ENCODE data around the gene GNG13. TPM values are rescaled to one million over a fixed set of nuclear protein-coding genes. Genes with fewer than 3 reads are reported as not detected.
A peak's percentile ranks its signal among the peaks of the same experiment; 100 is the strongest.

Gene GNG13
- total RNA-seq, 1 donor from 2014 or later: 0.52 TPM

GRCh38 chr16:794091-794822 is 6.3 kb downstream of the GNG13 start:
- DNase-seq (ENCODE audit: low spot score): no peak

DNA sequence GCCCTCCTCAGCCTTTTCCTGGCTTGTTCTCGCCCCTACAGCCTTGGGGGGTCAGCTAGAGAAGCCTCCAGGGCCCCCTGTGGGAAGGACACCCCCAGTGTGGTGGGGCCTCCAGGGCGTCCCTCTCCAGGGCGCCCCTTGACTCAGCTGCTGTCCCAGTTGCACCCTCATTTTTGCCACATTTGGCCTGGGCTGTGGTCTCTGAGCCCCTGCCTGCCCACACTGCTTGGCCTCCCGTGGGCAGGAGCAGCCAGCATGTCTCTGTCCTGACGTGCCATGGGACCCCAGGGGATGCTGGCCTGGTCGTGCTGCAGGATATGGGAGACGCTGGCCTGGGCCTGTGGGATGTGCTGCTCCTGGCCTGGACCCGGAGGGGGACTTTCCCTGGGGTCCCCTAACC is 7.1 kb downstream of the GNG13 start:
- no peak for DNase-seq (ENCODE audit: low spot score)

GRCh38 chr16:792221-792995 is 8.1 kb downstream of the GNG13 start:
- no peak for DNase-seq (ENCODE audit: low spot score)

- DNase-seq (ENCODE audit: low spot score): no peak
Observed at GRCh38 chr16:791131-791530, 9.4 kb downstream of the GNG13 start.

- DNase-seq (ENCODE audit: low spot score): no peak
Observed at GRCh38 chr16:790086-790485, 10.4 kb downstream of the GNG13 start.

DNA sequence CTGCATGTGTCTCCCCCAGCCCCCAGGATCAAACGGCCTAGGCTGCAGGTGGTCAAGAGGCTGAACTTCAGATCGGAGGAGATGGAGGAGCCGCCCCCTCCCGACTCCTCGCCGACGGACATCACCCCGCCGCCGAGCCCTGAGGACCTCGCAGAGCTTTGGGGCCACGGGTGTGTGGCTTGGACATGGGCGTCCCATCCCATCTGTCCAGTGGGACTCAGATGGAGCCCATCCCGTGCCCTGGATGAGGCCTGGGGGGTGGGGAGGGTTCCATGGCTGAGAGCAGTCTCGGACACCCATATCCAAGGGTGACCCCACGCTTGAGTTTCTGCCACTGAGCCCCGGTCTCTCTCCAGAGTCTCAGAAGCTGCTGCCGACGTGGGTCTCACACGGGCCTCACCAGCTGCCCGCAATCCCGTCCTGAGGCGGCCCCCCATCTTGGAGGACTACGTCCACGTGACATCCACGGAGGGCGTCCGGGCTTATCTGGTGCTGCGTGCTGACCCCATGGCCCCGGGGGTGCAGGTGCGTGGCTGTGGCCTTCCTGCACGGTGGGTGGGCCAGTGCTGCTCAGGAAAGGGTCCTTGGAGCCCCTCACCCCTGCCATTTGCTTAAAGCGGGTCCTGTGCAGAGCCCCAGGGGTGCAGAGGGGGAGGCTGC is 11.2 kb downstream of the GNG13 start:
- no peak for DNase-seq (ENCODE audit: low spot score)

- DNase-seq (ENCODE audit: low spot score): peak; percentile 92
Observed at GRCh38 chr16:788399-789126, 12.0 kb downstream of the GNG13 start, which contains the start of gene CHTF18. Gene CHTF18 (plus strand): TSS chr16:788620. CDS start chr16:788685, 65 bp downstream.

GRCh38 chr16:787978-788398 is 12.5 kb downstream of the GNG13 start, which contains the start of gene RPUSD1:
Gene RPUSD1 (minus strand): TSS chr16:788381. CDS start chr16:787737, 644 bp downstream.
- no peak for DNase-seq (ENCODE audit: low spot score)

GRCh38 chr16:787321-787966 is 13.1 kb downstream of the GNG13 start:
- no peak for DNase-seq (ENCODE audit: low spot score)

DNA sequence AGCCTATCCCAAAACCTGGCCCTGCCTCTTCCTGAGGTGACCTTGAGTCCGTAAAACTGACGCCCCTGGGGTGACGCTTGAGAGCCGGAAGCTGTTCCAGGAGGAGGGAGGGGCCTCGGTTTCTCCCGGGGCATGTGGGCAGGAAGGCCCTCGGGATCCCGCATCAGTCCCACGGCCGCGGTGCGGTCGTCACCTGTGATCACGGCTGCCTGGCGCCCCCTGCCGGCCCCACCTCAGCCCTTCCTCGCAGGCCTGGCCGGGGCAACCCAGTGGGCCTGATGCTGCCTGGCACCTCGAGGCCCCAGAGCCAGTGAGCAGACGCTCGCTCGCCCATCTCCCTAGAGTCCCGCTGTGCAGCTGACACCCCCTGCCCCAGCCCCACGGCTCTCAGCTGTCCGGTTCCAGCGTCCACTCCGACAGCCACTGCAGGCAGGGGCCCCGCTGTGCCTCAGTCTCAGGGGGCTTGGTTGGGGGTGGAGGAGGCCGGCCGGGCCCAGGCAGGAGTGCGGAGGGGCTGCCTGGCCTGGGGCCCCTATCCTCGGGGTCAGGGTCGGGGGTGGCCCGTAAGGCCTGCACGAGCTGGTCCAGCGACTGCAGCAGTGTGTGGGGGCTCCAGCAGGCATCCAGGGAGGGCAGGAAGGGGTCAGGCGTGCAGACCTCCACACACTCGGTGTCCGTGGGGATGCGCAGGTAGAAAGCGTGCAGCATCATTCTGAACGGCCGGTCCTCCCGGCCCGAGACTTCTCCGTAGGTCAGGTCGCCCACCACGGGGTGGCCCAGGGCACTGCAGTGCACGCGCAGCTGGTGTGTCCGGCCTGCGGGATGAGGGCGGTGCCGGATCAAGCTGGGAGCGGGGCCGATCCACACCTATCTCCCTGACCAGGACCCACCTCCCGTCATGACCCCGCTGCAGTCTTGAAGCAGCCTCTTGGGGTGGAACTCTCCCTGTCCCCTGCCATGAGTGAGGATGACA is 14.7 kb downstream of the GNG13 start:
- DNase-seq (ENCODE audit: low spot score): peak; percentile 61

DNA sequence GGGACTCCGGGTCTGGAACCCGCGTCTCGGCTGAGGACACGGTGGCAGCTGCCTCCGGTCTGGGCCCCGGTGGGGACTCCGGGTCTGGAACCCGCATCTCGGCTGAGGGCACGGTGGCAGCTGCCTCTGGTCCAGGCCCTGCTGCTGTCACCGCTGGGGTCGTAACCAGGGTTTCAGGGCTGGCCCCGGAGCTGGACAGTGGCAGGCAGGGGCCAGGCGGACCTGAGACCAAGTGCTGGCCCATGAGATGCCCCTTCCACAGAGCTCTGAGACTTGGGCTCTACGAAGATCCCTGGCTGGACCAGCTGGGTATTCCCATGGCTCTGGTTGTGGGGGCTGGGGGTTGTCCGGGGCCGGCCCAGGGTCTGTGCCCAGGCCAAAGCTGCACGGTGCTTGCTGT is 16.1 kb downstream of the GNG13 start:
- no peak for DNase-seq (ENCODE audit: low spot score)

DNA sequence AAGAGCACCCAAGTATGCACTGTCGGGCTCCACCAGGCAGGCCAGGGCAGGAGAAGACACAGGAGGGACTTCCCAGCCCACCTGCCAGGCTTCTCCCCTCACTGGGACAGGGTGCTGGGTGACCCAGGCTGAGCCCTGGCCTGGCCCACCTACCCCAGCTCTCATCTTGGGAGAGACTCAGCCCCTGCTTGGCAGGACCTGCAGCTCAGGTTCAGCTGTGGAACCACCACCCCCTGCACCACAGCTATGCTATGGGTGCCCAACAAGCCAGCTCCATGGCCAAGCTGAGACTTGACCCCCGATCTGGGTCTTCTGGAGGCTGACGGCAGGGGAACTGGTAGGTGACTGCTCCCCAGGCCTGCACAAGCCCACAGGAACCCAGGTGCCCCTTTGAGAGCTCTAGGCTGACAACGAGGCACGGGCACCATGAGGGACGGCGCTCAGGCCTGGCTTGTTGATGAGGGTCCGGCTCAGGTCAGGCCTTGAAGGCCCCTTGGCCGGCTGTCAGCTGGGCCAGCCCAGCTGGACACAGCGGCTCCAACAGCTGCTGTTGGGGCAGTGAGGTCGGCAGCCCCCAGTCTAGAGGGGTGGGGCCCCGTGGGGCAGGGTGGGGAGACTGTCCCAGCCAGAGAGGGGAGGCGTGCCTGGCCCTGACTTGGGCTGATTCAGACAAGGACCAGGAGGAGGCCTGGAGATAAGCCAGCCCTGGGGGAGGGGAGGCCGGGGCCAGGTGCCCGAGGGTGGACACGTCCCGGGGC is 17.0 kb downstream of the GNG13 start:
- no peak for DNase-seq (ENCODE audit: low spot score)

DNA sequence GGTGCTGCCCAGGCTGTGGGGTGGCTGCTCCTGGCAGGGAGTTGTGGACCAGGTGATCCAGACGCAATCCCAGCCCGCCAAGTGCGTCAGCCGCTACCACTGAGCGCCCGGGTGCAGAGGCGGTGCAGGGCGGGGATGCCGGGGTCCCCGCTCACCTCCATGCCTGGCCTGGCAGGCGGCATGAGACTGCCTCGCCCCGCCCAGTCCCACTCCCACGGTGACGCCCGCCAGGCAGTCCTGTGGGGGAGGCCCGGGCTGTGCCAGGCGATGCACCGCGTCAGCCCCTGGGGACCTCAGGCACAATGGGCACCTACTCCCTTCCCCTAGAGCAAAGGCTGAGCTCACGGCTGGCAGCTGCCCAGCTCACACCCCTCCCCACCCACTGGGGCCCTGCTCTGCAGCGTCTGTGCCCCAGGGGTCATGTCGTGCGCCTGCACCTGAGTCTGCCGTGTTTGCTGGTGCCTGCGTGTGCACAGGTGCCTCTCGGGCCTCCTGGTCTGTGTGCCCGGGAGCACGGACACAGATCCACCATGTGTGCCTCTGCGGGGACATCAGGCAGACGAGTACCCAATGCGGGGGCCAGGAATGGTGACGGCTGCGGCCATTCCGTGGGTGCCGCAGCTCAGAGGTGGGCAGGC is 17.6 kb downstream of the GNG13 start:
- no peak for DNase-seq (ENCODE audit: low spot score)

DNA sequence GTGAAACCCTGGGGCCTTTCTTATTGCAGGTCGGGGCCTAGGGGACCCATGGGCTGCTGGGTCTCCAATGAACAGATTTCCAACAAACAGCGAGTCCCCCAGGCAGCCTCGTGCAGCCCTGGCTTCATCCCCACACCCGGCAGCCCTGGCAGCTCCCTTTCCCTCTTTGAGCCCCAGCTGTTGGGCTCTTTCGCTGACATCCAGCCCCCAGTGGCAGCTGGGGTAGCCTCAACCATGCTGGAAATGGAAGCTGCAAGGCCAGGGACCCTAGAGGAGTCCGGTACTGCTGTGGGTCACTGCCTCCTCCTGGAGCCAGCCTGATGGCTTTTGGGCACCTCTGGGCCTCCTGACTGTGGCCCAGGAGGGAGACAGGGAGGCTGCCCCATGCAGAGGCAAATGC is 18.3 kb downstream of the GNG13 start:
- no peak for DNase-seq (ENCODE audit: low spot score)

GRCh38 chr16:781346-782010 is 19.1 kb downstream of the GNG13 start:
- DNase-seq (ENCODE audit: low spot score): no peak

DNA sequence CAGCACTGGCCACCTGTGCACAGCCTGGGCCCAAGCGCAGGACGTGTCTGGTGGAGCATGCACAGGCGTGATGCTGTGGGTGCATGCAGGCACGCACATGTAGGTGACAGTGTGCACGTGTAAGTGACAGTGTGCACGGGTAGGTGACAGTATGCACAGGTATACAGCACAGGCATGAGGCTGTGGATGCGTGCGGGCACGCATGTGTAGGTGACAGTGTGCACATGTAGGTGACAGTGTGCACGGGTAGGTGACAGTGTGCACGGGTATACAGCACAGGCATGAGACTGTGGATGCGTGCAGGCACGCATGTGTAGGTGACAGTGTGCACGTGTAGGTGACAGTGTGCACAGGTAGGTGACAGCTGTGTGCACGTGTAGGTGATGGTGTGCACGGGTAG is 20.2 kb downstream of the GNG13 start:
- DNase-seq (ENCODE audit: low spot score): no peak

DNA sequence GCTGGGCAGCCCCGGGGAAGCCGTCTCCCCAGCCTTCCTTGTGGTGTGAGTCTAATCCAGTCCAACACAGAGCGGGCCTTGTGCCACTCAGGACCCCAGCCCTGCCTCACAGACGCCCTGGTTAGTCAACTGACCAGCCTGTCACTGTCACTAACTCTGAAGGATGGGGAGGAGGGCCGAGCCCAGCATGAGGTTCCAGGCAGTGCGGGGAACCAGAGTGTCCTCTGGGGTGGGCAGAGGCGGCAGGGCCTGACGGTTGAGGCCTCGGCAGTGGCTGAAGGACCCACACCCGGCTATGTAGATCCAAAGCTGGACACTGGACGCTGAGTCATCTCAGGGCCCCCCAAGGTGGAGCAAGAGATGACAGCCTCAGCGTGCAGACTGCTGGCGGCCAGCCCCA is 21.0 kb downstream of the GNG13 start:
- no peak for DNase-seq (ENCODE audit: low spot score)

- DNase-seq (ENCODE audit: low spot score): no peak
Observed at GRCh38 chr16:778909-779527, 21.5 kb downstream of the GNG13 start.

All from ureter (tissue), 1 donor.